Epithelial cell of esophagus (primary cell): ENCODE measurements around the gene PLXND1.
"Not testable (repeated sequence)": the region's sequence is repeated elsewhere in the genome, so short reads cannot be mapped to it uniquely, and the experiment has no call there.

ENCODE experiments used
- DNase-seq: peaks from one replicate; pipeline ENCODE4 v3.0.0; 2010; ENCODE audit warnings: low read depth
- H3K4me3 ChIP-seq: 2 replicates; pipeline ENCODE4 v1.5.1; 2011; ENCODE audit warnings: mild to moderate bottlenecking, low read length, control low read depth
- CTCF ChIP-seq: IDR thresholded peaks from 2 replicates; pipeline ENCODE4 v1.5.1; 2011; ENCODE audit warnings: low read depth, mild to moderate bottlenecking, low read length, control low read depth, inconsistent platforms; ENCODE audit not compliant: insufficient read depth; ENCODE audit errors: missing control alignments

The PLXND1 gene

GRCh38 chr3:129520960-129521359 lies 85.5 kb downstream of the PLXND1 start:
- DNase-seq, result no peak
- no peak for TF ChIP-seq CTCF
- H3K4me3 ChIP-seq, result no peak overlapping the region

- no peak for TF ChIP-seq CTCF
- H3K4me3 ChIP-seq, result no peak overlapping the region
- no peak for DNase-seq
These were observed 86.4 kb downstream of the PLXND1 start for GRCh38 chr3:129519896-129520715.

- no peak overlapping the region for H3K4me3 ChIP-seq
- no peak for DNase-seq
- TF ChIP-seq CTCF, result no peak
These were observed 87.0 kb downstream of the PLXND1 start for GRCh38 chr3:129519449-129519848.

GRCh38 chr3:129518581-129518980 lies 87.9 kb downstream of the PLXND1 start:
- no peak overlapping the region for H3K4me3 ChIP-seq
- TF ChIP-seq CTCF, result no peak
- no peak for DNase-seq

GRCh38 chr3:129518038-129518561 lies 88.4 kb downstream of the PLXND1 start:
- DNase-seq, result no peak
- H3K4me3 ChIP-seq, result no peak overlapping the region
- no peak for TF ChIP-seq CTCF

- no peak for DNase-seq
- TF ChIP-seq CTCF, result no peak
- H3K4me3 ChIP-seq, result no peak overlapping the region
These were observed 89.0 kb downstream of the PLXND1 start for GRCh38 chr3:129517516-129517915.

GRCh38 chr3:129515821-129516432 lies 90.5 kb downstream of the PLXND1 start:
- not testable (repeated sequence) for H3K4me3 ChIP-seq, DNase-seq

- not testable (repeated sequence) for DNase-seq
These were observed 91.2 kb downstream of the PLXND1 start for GRCh38 chr3:129515108-129515820.

More at GRCh38 chr3:129515108-129515820, 91.2 kb downstream of the PLXND1 start:
- not testable (repeated sequence) for H3K4me3 ChIP-seq
